NCI-H1105 treated with DMSO at 0.1 percent for 48 hours (cell line): ENCODE data around the gene KLK1.
A peak's percentile ranks its signal among the peaks of the same experiment; 100 is the strongest.

Experiments
- DNase-seq: peaks from one replicate; lab custom pipeline; 2025; lab: John Stamatoyannopoulos, UW

The KLK1 gene

GRCh38 chr19:50823389-50824042 is at the start of gene KLK1:
TSS of gene KLK1 (minus strand) at chr19:50823787. CDS start at chr19:50823748, 39 bp downstream.
- no peak for DNase-seq

DNA sequence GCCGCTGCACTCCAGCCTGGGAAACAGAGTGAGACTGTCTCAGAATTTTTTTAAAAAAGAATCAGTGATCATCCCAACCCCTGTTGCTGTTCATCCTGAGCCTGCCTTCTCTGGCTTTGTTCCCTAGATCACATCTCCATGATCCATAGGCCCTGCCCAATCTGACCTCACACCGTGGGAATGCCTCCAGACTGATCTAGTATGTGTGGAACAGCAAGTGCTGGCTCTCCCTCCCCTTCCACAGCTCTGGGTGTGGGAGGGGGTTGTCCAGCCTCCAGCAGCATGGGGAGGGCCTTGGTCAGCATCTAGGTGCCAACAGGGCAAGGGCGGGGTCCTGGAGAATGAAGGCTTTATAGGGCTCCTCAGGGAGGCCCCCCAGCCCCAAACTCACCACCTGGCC is 49.5 kb upstream of the KLK1 start, which contains the start of gene KLK2:
Gene KLK2, plus strand, starts transcription at position 384 of the 400 bp plus-strand sequence. CDS start 35 bp downstream, outside the sequence.
- DNase-seq = no peak

DNA sequence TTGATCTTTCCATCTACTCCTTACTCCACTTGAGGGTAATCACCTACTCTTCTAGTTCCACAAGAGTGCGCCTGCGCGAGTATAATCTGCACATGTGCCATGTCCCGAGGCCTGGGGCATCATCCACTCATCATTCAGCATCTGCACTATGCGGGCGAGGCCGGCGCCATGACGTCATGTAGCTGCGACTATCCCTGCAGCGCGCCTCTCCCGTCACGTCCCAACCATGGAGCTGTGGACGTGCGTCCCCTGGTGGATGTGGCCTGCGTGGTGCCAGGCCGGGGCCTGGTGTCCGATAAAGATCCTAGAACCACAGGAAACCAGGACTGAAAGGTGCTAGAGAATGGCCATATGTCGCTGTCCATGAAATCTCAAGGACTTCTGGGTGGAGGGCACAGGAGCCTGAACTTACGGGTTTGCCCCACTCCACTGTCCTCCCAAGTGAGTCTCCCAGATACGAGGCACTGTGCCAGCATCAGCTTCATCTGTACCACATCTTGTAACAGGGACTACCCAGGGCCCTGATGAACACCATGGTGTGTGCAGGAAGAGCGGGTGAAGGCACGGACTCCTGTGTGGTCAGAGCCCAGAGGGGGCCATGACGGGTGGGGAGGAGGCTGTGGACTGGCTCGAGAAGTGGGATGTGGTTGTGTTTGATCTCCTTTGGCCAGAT is 47.0 kb upstream of the KLK1 start:
- no peak for DNase-seq

DNA sequence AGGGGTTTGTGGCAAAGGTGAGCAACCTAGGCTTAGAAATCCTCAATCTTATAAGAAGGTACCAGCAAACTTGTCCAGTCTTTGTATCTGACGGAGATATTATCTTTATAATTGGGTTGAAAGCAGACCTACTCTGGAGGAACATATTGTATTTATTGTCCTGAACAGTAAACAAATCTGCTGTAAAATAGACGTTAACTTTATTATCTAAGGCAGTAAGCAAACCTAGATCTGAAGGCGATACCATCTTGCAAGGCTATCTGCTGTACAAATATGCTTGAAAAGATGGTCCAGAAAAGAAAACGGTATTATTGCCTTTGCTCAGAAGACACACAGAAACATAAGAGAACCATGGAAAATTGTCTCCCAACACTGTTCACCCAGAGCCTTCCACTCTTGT is 45.9 kb upstream of the KLK1 start:
- no peak for DNase-seq

DNA sequence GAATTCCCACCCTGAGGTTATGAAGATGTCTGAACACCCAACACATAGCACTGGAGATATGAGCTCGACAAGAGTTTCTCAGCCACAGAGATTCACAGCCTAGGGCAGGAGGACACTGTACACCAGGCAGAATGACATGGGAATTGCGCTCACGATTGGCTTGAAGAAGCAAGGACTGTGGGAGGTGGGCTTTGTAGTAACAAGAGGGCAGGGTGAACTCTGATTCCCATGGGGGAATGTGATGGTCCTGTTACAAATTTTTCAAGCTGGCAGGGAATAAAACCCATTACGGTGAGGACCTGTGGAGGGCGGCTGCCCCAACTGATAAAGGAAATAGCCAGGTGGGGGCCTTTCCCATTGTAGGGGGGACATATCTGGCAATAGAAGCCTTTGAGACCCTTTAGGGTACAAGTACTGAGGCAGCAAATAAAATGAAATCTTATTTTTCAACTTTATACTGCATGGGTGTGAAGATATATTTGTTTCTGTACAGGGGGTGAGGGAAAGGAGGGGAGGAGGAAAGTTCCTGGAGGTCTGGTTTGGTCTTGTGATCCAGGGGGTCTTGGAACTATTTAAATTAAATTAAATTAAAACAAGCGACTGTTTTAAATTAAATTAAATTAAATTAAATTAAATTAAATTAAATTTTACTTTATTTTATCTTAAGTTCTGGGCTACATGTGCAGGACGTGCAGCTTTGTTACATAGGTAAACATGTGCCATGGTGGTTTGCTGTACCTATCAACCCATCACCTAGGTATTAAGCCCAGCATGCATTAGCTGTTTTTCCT is 38.1 kb upstream of the KLK1 start:
- DNase-seq = no peak

- no peak for DNase-seq
These were observed 37.4 kb upstream of the KLK1 start for GRCh38 chr19:50861010-50861409.

- no peak for DNase-seq
These were observed 36.3 kb upstream of the KLK1 start for GRCh38 chr19:50859849-50860248.

- peak; percentile 75 for DNase-seq
These were observed 35.3 kb upstream of the KLK1 start for GRCh38 chr19:50858886-50859285.

DNA sequence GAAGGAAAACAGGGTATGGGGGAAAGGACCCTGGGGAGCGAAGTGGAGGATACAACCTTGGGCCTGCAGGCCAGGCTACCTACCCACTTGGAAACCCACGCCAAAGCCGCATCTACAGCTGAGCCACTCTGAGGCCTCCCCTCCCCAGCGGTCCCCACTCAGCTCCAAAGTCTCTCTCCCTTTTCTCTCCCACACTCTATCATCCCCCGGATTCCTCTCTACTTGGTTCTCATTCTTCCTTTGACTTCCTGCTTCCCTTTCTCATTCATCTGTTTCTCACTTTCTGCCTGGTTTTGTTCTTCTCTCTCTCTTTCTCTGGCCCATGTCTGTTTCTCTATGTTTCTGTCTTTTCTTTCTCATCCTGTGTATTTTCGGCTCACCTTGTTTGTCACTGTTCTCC is 33.8 kb upstream of the KLK1 start:
- no peak for DNase-seq

DNA sequence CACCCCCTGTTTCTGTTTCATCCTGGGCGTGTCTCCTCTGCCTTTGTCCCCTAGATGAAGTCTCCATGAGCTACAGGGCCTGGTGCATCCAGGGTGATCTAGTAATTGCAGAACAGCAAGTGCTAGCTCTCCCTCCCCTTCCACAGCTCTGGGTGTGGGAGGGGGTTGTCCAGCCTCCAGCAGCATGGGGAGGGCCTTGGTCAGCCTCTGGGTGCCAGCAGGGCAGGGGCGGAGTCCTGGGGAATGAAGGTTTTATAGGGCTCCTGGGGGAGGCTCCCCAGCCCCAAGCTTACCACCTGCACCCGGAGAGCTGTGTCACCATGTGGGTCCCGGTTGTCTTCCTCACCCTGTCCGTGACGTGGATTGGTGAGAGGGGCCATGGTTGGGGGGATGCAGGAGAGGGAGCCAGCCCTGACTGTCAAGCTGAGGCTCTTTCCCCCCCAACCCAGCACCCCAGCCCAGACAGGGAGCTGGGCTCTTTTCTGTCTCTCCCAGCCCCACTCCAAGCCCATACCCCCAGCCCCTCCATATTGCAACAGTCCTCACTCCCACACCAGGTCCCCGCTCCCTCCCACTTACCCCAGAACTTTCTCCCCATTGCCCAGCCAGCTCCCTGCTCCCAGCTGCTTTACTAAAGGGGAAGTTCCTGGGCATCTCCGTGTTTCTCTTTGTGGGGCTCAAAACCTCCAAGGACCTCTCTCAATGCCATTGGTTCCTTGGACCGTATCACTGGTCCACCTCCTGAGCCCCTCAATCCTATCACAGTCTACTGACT is 31.2 kb upstream of the KLK1 start, which contains the start of gene KLK3:
Gene KLK3, plus strand, starts transcription at position 280 of the 775 bp plus-strand sequence. Its CDS starts 41 bp downstream, at position 321.
- DNase-seq = no peak

DNA sequence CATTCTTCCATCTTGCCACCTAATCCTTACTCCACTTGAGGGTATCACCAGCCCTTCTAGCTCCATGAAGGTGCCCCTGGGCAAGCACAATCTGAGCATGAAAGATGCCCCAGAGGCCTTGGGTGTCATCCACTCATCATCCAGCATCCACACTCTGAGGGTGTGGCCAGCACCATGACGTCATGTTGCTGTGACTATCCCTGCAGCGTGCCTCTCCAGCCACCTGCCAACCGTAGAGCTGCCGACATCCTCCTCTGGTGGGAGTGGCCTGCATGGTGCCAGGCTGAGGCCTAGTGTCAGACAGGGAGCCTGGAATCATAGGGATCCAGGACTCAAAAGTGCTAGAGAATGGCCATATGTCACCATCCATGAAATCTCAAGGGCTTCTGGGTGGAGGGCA is 28.0 kb upstream of the KLK1 start:
- no peak for DNase-seq

- no peak for DNase-seq
These were observed 27.2 kb upstream of the KLK1 start for GRCh38 chr19:50850738-50851137.

DNA sequence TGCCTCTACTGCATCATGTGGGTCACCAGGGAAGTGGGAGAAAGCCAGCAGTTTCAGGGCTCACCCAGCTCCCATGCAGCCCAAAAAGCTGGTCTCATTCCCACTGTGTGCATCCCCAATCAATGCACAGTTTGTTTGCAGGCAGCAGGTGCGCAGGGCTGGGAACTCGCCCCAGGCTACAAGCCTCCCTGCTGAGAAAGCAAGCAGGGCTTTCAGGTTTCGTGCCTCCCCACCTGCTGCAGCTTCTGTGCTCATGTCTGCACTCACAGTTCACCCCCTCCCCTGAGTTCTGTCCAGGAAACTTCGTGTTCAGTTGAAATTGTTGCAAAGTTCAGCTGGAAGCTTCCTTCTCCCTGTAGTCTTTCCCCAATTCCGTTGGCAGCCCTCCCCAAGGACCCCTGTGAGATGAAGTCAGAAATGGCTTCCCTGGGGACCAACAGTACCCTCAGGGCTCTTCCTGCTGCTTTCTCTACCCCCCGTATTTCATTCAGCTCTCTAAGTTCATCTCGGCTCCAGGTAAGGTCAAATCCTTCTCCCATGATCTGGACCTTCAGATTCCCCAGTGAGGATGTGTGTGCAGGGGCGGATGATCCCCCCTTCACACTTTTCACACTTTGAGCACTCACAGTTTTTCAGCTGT is 20.8 kb upstream of the KLK1 start:
- DNase-seq = peak; percentile 31

- DNase-seq = peak; percentile 16
These were observed 20.2 kb upstream of the KLK1 start for GRCh38 chr19:50843701-50844221.

GRCh38 chr19:50843205-50843604 is 19.6 kb upstream of the KLK1 start:
- DNase-seq = no peak

DNA sequence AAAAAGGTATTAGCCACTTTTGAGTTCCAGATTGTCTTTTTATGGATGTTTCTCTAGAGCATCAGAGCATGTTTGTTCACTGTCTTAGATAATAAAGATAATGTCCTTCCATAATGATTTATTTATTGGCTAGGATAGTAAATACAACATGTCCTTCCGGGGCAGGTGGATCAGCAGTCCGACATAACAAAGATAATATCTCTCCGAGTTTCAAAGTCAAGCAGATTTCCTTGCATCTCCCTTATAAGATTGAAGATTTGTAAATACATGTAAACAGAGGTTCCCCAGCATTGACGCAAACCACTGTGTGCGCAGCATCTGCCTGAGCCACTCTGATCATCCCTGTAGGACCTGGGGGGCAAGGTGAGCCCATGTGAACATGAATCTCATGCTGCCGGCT is 18.5 kb upstream of the KLK1 start:
- no peak for DNase-seq

DNA sequence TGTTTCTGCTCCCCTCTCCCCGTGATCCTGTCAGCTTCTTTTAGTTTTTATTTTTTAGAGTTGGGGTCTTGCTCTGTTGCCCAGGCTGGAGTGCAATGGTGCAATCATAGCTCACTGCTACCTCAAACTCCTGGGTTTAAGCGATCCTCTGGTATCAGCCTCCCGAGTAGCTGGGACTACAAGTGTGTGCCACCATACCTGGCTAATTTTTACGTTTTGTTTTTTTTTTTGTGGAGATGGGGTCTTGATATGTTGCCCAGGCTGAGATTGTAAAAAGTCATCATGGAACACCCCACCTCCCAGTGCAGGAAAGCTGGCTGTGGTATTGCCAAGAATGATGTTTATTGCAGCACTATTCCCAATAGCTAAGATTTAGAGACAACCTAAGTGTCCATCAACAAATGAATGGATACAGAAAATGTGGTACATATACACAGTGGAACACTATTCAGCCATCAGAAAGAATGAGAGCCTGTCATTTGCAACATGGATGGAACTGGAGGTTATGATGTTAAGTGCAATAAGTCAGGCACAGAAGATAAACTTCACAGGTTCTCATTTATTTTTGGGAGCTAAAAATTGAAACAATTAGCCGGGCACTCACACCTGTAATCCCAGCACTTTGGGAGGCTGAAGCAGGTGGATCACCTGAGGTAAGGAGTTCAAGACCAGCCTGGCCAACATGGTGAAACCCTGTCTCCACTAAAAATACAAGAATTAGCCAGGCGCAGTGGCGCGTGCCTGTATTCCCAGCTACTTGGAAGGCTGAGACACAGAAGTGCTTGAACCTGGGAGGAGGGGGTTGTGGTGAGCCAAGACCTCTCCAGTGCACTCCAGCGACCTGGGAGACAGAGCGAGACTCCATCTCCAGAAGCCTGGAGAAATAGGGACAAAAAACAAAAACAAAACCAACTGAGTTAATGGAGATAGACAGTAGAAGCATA is 16.4 kb upstream of the KLK1 start:
- DNase-seq = no peak

DNA sequence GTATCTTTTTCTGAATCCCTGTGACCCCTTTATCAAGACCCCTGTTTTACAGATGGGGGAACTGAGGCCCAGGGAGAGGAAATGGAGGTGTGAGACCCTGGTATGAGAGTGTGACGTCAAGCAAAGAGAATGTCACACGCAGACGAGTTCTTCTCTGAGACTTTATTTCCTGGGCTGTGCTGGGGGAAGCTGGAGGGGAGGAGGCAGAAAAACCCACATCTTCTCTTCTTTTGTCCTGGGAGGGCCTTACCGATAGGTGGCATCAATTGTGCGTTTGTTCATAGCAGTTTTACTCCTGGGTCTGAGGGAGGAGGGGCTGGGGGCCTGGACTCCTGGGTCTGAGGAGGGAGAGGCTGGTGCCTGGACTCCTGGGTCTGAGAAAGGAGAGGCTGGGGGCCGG is 14.7 kb upstream of the KLK1 start:
- no peak for DNase-seq

- DNase-seq = no peak
These were observed 13.7 kb upstream of the KLK1 start for GRCh38 chr19:50837300-50837699.

DNA sequence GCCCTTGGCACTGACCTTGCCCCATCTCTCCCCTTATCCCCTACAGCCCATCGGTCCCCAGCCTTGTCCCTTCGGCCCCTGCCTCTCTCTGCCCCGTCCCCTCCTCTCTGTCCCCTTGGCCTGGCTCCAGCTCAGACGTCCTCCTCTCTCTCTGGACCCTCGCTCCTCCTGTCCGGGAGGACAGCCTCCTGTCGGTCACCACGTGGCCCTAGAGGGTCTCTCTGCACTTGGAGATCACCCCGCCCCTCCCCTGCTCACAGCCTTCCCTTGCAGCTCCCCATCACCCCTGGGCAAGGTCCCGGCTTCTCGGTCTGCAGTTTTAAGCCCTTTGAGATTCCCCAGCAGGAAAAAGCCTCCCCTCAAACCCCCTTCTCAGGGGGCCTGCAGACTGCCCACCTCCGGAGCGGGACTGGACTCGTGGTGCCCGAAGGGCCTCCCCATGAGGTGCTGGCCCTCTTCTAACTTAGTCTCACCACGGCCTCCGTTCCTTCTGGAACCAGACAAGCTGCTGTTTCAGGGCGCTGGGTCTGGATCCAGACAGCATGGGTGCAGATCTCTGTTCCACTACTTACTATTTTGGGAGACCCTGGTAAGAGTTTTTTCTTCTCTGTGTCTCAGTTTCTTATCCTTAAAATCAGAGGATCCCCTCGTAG is 13.1 kb upstream of the KLK1 start:
- no peak for DNase-seq
